Measurements from ENCODE around the gene AHDC1. TPM values are rescaled to one million over a fixed set of nuclear protein-coding genes. Genes with fewer than 3 reads are reported as not detected.
A peak's percentile ranks its signal among the peaks of the same experiment; 100 is the strongest.

AHDC1 gene
- total and polyA plus RNA-seq, 2 of the 13 experiments (the other 11 are each of a cell fraction or from before 2014, with no cell fraction given), result 1.0 to 2.7 TPM

DNA sequence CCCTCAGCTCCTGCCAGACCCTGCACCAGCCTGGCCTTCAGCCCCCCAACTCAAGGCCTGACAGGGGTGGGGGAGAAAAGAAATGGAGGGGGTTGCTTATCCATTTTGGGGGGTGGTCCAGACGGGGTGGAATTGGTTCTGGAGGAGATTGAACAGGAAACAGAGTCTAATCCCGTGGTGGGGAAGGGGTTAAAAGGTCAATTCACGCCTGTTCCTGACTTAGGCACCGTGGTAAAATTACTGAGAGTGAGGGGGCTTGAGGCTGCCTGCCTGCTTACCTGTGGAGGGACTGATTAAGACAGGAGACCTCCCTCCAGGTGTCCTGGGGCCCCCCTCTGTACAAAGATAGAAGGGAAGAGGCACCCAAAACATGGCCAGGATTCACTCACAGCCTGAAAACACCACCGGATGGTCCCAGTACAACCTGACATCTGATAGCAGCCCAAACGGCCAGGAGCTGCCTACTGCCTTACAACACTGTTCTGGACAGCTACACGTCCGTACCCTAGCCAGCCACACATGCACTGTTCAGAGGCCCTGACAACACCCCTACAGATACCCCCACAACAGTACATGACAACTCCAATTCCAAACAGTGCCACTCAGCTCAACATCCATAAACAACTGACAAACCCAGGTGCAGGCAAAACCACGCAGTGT is 31.8 kb downstream of the AHDC1 start (continued):
- TF ChIP-seq SOX6 (IDR thresholded peaks at IDR 0.05) (no peak), SOX6 (CRISPR knock-in tag; IDR thresholded peaks at IDR 0.05) (no peak), KMT2B (CRISPR knock-in tag; IDR thresholded peaks at IDR 0.05) (no peak), ZNF777 (CRISPR knock-in tag; IDR thresholded peaks at IDR 0.05) (no peak), ZFX (CRISPR knock-in tag; IDR thresholded peaks at IDR 0.05; ENCODE audit: low read depth) (peak; percentile 10; the same call in 1 of the 2 replicates), SIN3A (IDR thresholded peaks at IDR 0.05; ENCODE audit: borderline replicate concordance, low read depth, low read length) (no peak), PPARG (CRISPR knock-in tag; conservative IDR thresholded peaks at IDR 0.05) (no peak), CREB1 (IDR thresholded peaks at IDR 0.05) (no peak), CREB1 (CRISPR knock-in tag; IDR thresholded peaks at IDR 0.05) (no peak), ZNF879 (CRISPR knock-in tag; IDR thresholded peaks at IDR 0.05) (no peak), FOXK1 (CRISPR knock-in tag; IDR thresholded peaks at IDR 0.05; ENCODE audit: borderline replicate concordance, low read depth) (no peak), MAFG (CRISPR knock-in tag; IDR thresholded peaks at IDR 0.05) (no peak), BCL6 (CRISPR knock-in tag; IDR thresholded peaks at IDR 0.05) (no peak)
- TF ChIP-seq, protein P1, sequence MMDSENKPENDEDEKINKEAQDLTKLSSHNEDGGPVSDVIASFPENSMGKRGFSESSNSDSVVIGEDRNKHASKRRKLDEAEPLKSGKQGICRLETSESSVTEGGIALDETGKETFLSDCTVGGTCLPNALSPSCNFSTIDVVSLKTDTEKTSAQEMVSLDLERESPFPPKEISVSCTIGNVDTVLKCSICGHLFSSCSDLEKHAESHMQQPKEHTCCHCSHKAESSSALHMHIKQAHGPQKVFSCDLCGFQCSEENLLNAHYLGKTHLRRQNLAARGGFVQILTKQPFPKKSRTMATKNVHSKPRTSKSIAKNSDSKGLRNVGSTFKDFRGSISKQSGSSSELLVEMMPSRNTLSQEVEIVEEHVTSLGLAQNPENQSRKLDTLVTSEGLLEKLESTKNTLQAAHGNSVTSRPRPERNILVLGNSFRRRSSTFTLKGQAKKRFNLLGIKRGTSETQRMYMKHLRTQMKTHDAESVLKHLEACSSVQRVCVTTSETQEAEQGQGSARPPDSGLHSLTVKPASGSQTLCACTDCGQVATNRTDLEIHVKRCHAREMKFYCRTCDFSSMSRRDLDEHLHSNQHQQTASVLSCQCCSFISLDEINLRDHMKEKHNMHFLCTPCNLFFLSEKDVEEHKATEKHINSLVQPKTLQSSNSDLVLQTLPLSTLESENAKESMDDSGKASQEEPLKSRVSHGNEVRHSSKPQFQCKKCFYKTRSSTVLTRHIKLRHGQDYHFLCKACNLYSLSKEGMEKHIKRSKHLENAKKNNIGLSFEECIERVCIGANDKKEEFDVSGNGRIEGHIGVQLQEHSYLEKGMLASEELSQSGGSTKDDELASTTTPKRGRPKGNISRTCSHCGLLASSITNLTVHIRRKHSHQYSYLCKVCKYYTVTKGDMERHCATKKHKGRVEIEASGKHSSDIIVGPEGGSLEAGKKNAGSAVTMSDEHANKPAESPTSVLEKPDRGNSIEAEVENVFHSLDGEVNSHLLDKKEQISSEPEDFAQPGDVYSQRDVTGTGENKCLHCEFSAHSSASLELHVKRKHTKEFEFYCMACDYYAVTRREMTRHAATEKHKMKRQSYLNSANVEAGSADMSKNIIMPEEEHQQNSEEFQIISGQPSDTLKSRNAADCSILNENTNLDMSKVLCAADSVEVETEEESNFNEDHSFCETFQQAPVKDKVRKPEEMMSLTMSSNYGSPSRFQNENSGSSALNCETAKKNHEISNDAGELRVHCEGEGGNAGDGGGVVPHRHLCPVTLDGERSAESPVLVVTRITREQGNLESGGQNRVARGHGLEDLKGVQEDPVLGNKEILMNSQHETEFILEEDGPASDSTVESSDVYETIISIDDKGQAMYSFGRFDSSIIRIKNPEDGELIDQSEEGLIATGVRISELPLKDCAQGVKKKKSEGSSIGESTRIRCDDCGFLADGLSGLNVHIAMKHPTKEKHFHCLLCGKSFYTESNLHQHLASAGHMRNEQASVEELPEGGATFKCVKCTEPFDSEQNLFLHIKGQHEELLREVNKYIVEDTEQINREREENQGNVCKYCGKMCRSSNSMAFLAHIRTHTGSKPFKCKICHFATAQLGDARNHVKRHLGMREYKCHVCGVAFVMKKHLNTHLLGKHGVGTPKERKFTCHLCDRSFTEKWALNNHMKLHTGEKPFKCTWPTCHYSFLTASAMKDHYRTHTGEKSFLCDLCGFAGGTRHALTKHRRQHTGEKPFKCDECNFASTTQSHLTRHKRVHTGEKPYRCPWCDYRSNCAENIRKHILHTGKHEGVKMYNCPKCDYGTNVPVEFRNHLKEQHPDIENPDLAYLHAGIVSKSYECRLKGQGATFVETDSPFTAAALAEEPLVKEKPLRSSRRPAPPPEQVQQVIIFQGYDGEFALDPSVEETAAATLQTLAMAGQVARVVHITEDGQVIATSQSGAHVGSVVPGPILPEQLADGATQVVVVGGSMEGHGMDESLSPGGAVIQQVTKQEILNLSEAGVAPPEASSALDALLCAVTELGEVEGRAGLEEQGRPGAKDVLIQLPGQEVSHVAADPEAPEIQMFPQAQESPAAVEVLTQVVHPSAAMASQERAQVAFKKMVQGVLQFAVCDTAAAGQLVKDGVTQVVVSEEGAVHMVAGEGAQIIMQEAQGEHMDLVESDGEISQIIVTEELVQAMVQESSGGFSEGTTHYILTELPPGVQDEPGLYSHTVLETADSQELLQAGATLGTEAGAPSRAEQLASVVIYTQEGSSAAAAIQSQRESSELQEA (CRISPR knock-in tag; IDR thresholded peaks at IDR 0.05; ENCODE audit: not compliant biosample characterization), result no peak
- TF ChIP-seq, protein P2, sequence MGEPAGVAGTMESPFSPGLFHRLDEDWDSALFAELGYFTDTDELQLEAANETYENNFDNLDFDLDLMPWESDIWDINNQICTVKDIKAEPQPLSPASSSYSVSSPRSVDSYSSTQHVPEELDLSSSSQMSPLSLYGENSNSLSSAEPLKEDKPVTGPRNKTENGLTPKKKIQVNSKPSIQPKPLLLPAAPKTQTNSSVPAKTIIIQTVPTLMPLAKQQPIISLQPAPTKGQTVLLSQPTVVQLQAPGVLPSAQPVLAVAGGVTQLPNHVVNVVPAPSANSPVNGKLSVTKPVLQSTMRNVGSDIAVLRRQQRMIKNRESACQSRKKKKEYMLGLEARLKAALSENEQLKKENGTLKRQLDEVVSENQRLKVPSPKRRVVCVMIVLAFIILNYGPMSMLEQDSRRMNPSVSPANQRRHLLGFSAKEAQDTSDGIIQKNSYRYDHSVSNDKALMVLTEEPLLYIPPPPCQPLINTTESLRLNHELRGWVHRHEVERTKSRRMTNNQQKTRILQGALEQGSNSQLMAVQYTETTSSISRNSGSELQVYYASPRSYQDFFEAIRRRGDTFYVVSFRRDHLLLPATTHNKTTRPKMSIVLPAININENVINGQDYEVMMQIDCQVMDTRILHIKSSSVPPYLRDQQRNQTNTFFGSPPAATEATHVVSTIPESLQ (CRISPR knock-in tag; conservative IDR thresholded peaks at IDR 0.05), result no peak
- TF ChIP-seq, protein P3, sequence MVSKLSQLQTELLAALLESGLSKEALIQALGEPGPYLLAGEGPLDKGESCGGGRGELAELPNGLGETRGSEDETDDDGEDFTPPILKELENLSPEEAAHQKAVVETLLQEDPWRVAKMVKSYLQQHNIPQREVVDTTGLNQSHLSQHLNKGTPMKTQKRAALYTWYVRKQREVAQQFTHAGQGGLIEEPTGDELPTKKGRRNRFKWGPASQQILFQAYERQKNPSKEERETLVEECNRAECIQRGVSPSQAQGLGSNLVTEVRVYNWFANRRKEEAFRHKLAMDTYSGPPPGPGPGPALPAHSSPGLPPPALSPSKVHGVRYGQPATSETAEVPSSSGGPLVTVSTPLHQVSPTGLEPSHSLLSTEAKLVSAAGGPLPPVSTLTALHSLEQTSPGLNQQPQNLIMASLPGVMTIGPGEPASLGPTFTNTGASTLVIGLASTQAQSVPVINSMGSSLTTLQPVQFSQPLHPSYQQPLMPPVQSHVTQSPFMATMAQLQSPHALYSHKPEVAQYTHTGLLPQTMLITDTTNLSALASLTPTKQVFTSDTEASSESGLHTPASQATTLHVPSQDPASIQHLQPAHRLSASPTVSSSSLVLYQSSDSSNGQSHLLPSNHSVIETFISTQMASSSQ (IDR thresholded peaks at IDR 0.05; ENCODE audit: low read depth), result no peak
- TF ChIP-seq, protein P3 (CRISPR knock-in tag; IDR thresholded peaks at IDR 0.05; ENCODE audit: borderline replicate concordance), result no peak

All from HepG2 (cell line).